Activated CD8-positive, alpha-beta memory T cell treated with anti-CD3 and anti-CD28 coated beads, Interleukin-2, amount 50 U/mL, for 48 hours (primary cell): Measurements from ENCODE around the gene EGLN3.
"Not testable (repeated sequence)": the region's sequence is repeated elsewhere in the genome, so short reads cannot be mapped to it uniquely, and the experiment has no call there.

Experiments
- DNase-seq: peaks from one replicate; pipeline ENCODE4 v3.0.0-alpha.2; 2020

EGLN3 gene

GRCh38 chr14:33934043-33934750 lies 16.7 kb downstream of the EGLN3 start:
- no peak for DNase-seq

GRCh38 chr14:33933386-33933933 lies 17.4 kb downstream of the EGLN3 start:
- no peak for DNase-seq

- no peak for DNase-seq
Measured at GRCh38 chr14:33932576-33933345, 18.1 kb downstream of the EGLN3 start.

- no peak for DNase-seq
Measured at GRCh38 chr14:33932033-33932432, 18.8 kb downstream of the EGLN3 start.

GRCh38 chr14:33931461-33931860 lies 19.4 kb downstream of the EGLN3 start:
- DNase-seq, result no peak

- DNase-seq, result no peak
Measured at GRCh38 chr14:33930439-33930838, 20.4 kb downstream of the EGLN3 start.

GRCh38 chr14:33929799-33930408 lies 21.0 kb downstream of the EGLN3 start:
- no peak for DNase-seq

- DNase-seq, result no peak
Measured at GRCh38 chr14:33928895-33929294, 22.0 kb downstream of the EGLN3 start.

GRCh38 chr14:33927944-33928343 lies 22.9 kb downstream of the EGLN3 start:
- no peak for DNase-seq

GRCh38 chr14:33926967-33927366 lies 23.9 kb downstream of the EGLN3 start:
- DNase-seq, result not testable (repeated sequence)

- no peak for DNase-seq
Measured at GRCh38 chr14:33925946-33926345, 24.9 kb downstream of the EGLN3 start.

GRCh38 chr14:33925235-33925634 lies 25.6 kb downstream of the EGLN3 start:
- no peak for DNase-seq

GRCh38 chr14:33924566-33925100 lies 26.2 kb downstream of the EGLN3 start:
- DNase-seq, result no peak

GRCh38 chr14:33922125-33922524 lies 28.7 kb downstream of the EGLN3 start:
- no peak for DNase-seq

GRCh38 chr14:33918256-33918655 lies 32.6 kb downstream of the EGLN3 start:
- DNase-seq, result no peak

- no peak for DNase-seq
Measured at GRCh38 chr14:33917661-33918060, 33.2 kb downstream of the EGLN3 start.

GRCh38 chr14:33916663-33917565 lies 34.0 kb downstream of the EGLN3 start:
- no peak for DNase-seq

GRCh38 chr14:33915682-33916081 lies 35.2 kb downstream of the EGLN3 start:
- no peak for DNase-seq

- no peak for DNase-seq
Measured at GRCh38 chr14:33914676-33915516, 36.0 kb downstream of the EGLN3 start.

- no peak for DNase-seq
Measured at GRCh38 chr14:33911046-33911445, 39.8 kb downstream of the EGLN3 start.

GRCh38 chr14:33910435-33910834 lies 40.4 kb downstream of the EGLN3 start:
- no peak for DNase-seq
